ENCODE results near the gene FNDC1.

- TF ChIP-seq CTCF (conservative IDR thresholded peaks at IDR 0.05; ENCODE audit: low read depth, low read length) (peak; percentile 53), EZH2 (IDR thresholded peaks at IDR 0.05; ENCODE audit: low read length, unreplicated experiment) (no peak)
Measured at GRCh38 chr6:159125014-159125609, 44.1 kb upstream of the FNDC1 start.
